Kidney tubule cell (primary cell): ENCODE measurements around the gene RNF113B.
A peak's percentile ranks its signal among the peaks of the same experiment; 100 is the strongest.

Experiments
- DNase-seq: peaks from one replicate; pipeline ENCODE4 v3.0.0-alpha.2; 2018; ENCODE audit warnings: low spot score

RNF113B gene

GRCh38 chr13:98203646-98204326 lies 26.7 kb upstream of the RNF113B start:
- DNase-seq = no peak

GRCh38 chr13:98201984-98202383 lies 24.9 kb upstream of the RNF113B start:
- no peak for DNase-seq

- no peak for DNase-seq
These were observed 24.1 kb upstream of the RNF113B start for GRCh38 chr13:98201189-98201588.

- no peak for DNase-seq
These were observed 23.3 kb upstream of the RNF113B start for GRCh38 chr13:98200211-98200878.

- no peak for DNase-seq
These were observed 22.4 kb upstream of the RNF113B start for GRCh38 chr13:98199480-98199879.

- DNase-seq = no peak
These were observed 21.6 kb upstream of the RNF113B start for GRCh38 chr13:98198683-98199082.

- no peak for DNase-seq
These were observed 18.2 kb upstream of the RNF113B start for GRCh38 chr13:98195054-98195791.

GRCh38 chr13:98192008-98192407 lies 14.9 kb upstream of the RNF113B start:
- DNase-seq = no peak

- no peak for DNase-seq
These were observed 13.9 kb upstream of the RNF113B start for GRCh38 chr13:98190889-98191444.

- peak; percentile 39 for DNase-seq
These were observed 12.9 kb upstream of the RNF113B start for GRCh38 chr13:98189841-98190505.

- no peak for DNase-seq
These were observed 11.6 kb upstream of the RNF113B start for GRCh38 chr13:98188544-98189166.

GRCh38 chr13:98187965-98188261 lies 10.8 kb upstream of the RNF113B start:
- DNase-seq = no peak

GRCh38 chr13:98187155-98187964 lies 10.3 kb upstream of the RNF113B start:
- DNase-seq = peak; percentile 40

- DNase-seq = peak; percentile 65
These were observed 7.7 kb upstream of the RNF113B start for GRCh38 chr13:98184792-98185191.

GRCh38 chr13:98182589-98182988 lies 5.5 kb upstream of the RNF113B start:
- DNase-seq = peak; percentile 53

- no peak for DNase-seq
These were observed 5.1 kb upstream of the RNF113B start for GRCh38 chr13:98182153-98182552.

- DNase-seq = peak; percentile 57
These were observed 4.2 kb upstream of the RNF113B start for GRCh38 chr13:98181111-98181815.

GRCh38 chr13:98180092-98180491 lies 3.0 kb upstream of the RNF113B start:
- DNase-seq = peak; percentile 64

- peak; percentile 61 for DNase-seq
These were observed 1.2 kb downstream of the RNF113B start for GRCh38 chr13:98175823-98176222.

- peak; percentile 82 for DNase-seq
These were observed 2.0 kb downstream of the RNF113B start for GRCh38 chr13:98175043-98175442.
